Fibroblast of lung (primary cell): ENCODE measurements around the gene NMD3. TPM values are rescaled to one million over a fixed set of nuclear protein-coding genes. Genes with fewer than 3 reads are reported as not detected.

Experiments
- DNase-seq, 2 donors: peaks; one replicate each; pipeline versions ENCODE4 v3.0.0 to v3.0.0-alpha.2; 2010; ENCODE audit warnings: low read depth in 2 of 2
- H2AFZ ChIP-seq: 2 replicates; pipeline ENCODE4 v1.5.1; 2012; ENCODE audit warnings: low read length, control low read depth, inconsistent platforms
- H3K27ac ChIP-seq: 2 replicates; pipeline ENCODE4 v1.5.1; 2011; ENCODE audit warnings: low read length, control low read depth; ENCODE audit not compliant: insufficient read depth
- H3K27me3 ChIP-seq: 2 replicates; pipeline ENCODE4 v1.5.1; 2011; ENCODE audit warnings: mild to moderate bottlenecking, low read length; ENCODE audit not compliant: control insufficient read depth, insufficient read depth
- H3K36me3 ChIP-seq: 2 replicates; pipeline ENCODE4 v1.5.1; 2011; ENCODE audit warnings: low read length; ENCODE audit not compliant: control insufficient read depth, insufficient read depth
- H3K4me1 ChIP-seq: 2 replicates; pipeline ENCODE4 v1.5.1; 2011; ENCODE audit warnings: low read length; ENCODE audit not compliant: control insufficient read depth, insufficient read depth; ENCODE audit errors: extremely low read depth
- H3K4me2 ChIP-seq: 2 replicates; pipeline ENCODE4 v1.5.1; 2011; ENCODE audit warnings: low read length, control low read depth; ENCODE audit not compliant: insufficient read depth; ENCODE audit errors: extremely low read depth
- H3K4me3 ChIP-seq, 4 experiments: fragments of 200-600 bp in 1 of 4; sonication (generic) in 1 of 4; replicated peaks in 1 of 4; 2 replicates each; pipeline ENCODE4 v1.5.1; 2011 to 2016; ENCODE audit warnings: low read length in 4 of 4, low read depth in 3 of 4, mild to moderate bottlenecking in 3 of 4, control low read depth in 2 of 4, inconsistent platforms in 1 of 4, mixed read lengths in 1 of 4; ENCODE audit not compliant: insufficient read depth in 1 of 4; ENCODE audit errors: control extremely low read depth in 1 of 4
- H3K79me2 ChIP-seq: 2 replicates; pipeline ENCODE4 v1.5.1; 2012; ENCODE audit warnings: mild to moderate bottlenecking, low read length, inconsistent platforms; ENCODE audit not compliant: control insufficient read depth, insufficient read depth
- H3K9ac ChIP-seq: 2 replicates; pipeline ENCODE4 v1.5.1; 2011; ENCODE audit warnings: mild to moderate bottlenecking, low read length, control low read depth; ENCODE audit not compliant: insufficient read depth
- H3K9me3 ChIP-seq: 2 replicates; pipeline ENCODE4 v1.5.1; 2012; ENCODE audit warnings: low read depth, low read length; ENCODE audit not compliant: control insufficient read depth, insufficient read depth
- H4K20me1 ChIP-seq: 2 replicates; pipeline ENCODE4 v1.5.1; 2011; ENCODE audit warnings: low read length; ENCODE audit not compliant: control insufficient read depth, insufficient read depth; ENCODE audit errors: extremely low read depth
- EZH2 ChIP-seq: IDR thresholded peaks from 2 replicates; pipeline ENCODE4 v1.5.1; 2012; ENCODE audit warnings: low read length, control low read depth, mild to moderate bottlenecking; ENCODE audit errors: missing control alignments
- polyA plus RNA-seq, 2 donors: library from polyadenylated mRNA; depleted of rRNA in 1 of 2; stranded (reverse) in 1 of 2; unstranded in 1 of 2; fragments of >200 nt; gene quantifications; 2 replicates each; pipeline ENCODE4 v1.2.1, GENCODE V29; 2011 to 2012; ENCODE audit warnings: missing spikeins in 1 of 2
- total RNA-seq: library from RNA; depleted of rRNA; stranded (reverse); fragments of >200 nt; gene quantifications from 2 replicates; pipeline ENCODE4 v1.2.1, GENCODE V29; 2014
- TF ChIP-seq, protein P1 (sequence below), 2 donors: IDR thresholded peaks in 1 of 2; conservative IDR thresholded peaks in 1 of 2; 1 replicate in 1 of 2; 2 replicates in 1 of 2; pipeline ENCODE4 v1.5.1; 2011 to 2012; ENCODE audit warnings: low read length in 2 of 2, control low read depth in 1 of 2, inconsistent platforms in 1 of 2, low read depth in 1 of 2, mild to moderate bottlenecking in 1 of 2

NMD3 gene
- total and polyA plus RNA-seq, 2 donors (not counting 1 experiment from before 2014, with no cell fraction given): 62.8 to 134 TPM

- Histone ChIP-seq H3K4me2 (no peak overlapping the region), H3K4me3 (no peak overlapping the region), H3K9ac (no peak overlapping the region), H3K36me3 (no peaks in the 10 kb centered on the region), H3K27me3 (no peaks in the 10 kb centered on the region), H3K9me3 (no peaks in the 10 kb centered on the region), H3K4me1 (no peaks in the 10 kb centered on the region), H3K27ac (no peak overlapping the region), H4K20me1 (no peaks in the 10 kb centered on the region), H3K79me2 (no peaks in the 10 kb centered on the region), H2AFZ (no peak overlapping the region)
- peak in 1 of 2 donors; percentile 50 for DNase-seq
- TF ChIP-seq, protein P1, sequence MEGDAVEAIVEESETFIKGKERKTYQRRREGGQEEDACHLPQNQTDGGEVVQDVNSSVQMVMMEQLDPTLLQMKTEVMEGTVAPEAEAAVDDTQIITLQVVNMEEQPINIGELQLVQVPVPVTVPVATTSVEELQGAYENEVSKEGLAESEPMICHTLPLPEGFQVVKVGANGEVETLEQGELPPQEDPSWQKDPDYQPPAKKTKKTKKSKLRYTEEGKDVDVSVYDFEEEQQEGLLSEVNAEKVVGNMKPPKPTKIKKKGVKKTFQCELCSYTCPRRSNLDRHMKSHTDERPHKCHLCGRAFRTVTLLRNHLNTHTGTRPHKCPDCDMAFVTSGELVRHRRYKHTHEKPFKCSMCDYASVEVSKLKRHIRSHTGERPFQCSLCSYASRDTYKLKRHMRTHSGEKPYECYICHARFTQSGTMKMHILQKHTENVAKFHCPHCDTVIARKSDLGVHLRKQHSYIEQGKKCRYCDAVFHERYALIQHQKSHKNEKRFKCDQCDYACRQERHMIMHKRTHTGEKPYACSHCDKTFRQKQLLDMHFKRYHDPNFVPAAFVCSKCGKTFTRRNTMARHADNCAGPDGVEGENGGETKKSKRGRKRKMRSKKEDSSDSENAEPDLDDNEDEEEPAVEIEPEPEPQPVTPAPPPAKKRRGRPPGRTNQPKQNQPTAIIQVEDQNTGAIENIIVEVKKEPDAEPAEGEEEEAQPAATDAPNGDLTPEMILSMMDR (conservative IDR thresholded peaks at IDR 0.05 in 1 of 2, IDR thresholded peaks at IDR 0.05 in 1 of 2; ENCODE audit: low read depth in 1 of 2, low read length in 2 of 2): no peak
- TF ChIP-seq EZH2: no peak
These were observed 74.2 kb downstream of the NMD3 start for GRCh38 chr3:161295325-161295724.

DNA sequence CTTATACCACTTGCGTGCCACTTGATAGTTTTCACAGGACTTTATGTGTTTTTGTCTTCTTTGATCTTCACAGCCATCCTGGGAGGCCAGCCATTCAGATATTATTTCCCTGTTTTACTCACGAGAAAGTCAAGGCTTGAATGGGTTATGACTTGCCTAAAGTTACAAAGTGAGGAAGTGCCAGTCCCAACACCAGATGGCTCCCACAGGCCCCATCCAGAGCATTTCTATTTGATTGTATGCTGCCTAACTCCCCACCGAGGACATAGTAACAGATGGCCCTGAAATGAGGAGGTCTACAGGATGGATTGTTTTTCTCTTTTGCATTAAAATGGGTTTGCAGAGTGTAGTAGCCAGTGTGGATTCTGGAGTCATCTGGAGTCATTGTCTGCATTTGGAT is 75.7 kb downstream of the NMD3 start:
- Histone ChIP-seq H2AFZ (no peak overlapping the region), H3K79me2 (no peaks in the 10 kb centered on the region), H3K9ac (no peak overlapping the region), H3K4me2 (no peak overlapping the region), H3K27me3 (no peaks in the 10 kb centered on the region), H3K4me1 (no peaks in the 10 kb centered on the region), H3K27ac (no peak overlapping the region), H3K9me3 (no peaks in the 10 kb centered on the region), H3K36me3 (no peaks in the 10 kb centered on the region), H4K20me1 (no peaks in the 10 kb centered on the region), H3K4me3 (no peak overlapping the region)
- no peak for DNase-seq
- TF ChIP-seq, protein P1 (conservative IDR thresholded peaks at IDR 0.05 in 1 of 2, IDR thresholded peaks at IDR 0.05 in 1 of 2; ENCODE audit: low read depth in 1 of 2, low read length in 2 of 2): no peak
- TF ChIP-seq EZH2: no peak

Other genes with a start within 250 kb of the NMD3 start
- gene B3GALNT1, start 116.0 kb upstream of the NMD3 start, total RNA-seq: 13.1 and 15.9 TPM in 2 replicates
- 13.0 and 17.9 TPM in 2 replicates for gene B3GALNT1, start 116.0 kb upstream of the NMD3 start, polyA plus RNA-seq
- gene SPTSSB, start 150.2 kb downstream of the NMD3 start, total RNA-seq: under 0.01 TPM in 1 of 2 replicates, not detected in the other
- 0.07 TPM in 1 of 2 replicates, not detected in the other for gene SPTSSB, start 150.2 kb downstream of the NMD3 start, polyA plus RNA-seq